ENCODE results near the gene MGAT3.

MGAT3 gene

GRCh38 chr22:39469326-39469680, 12.5 kb downstream of the MGAT3 start:
- no peak for DNase-seq (ENCODE audit: low read depth, low spot score)
- H3K27ac ChIP-seq, result no peak overlapping the region

- DNase-seq (ENCODE audit: low read depth, low spot score), result no peak
- H3K27ac ChIP-seq, result no peak overlapping the region
These were observed 13.1 kb downstream of the MGAT3 start for GRCh38 chr22:39469681-39470450.

GRCh38 chr22:39470451-39471291, 13.9 kb downstream of the MGAT3 start:
- no peak overlapping the region for H3K27ac ChIP-seq
- no peak for DNase-seq (ENCODE audit: low read depth, low spot score)

GRCh38 chr22:39471381-39472141, 14.7 kb downstream of the MGAT3 start:
- no peak overlapping the region for H3K27ac ChIP-seq
- no peak for DNase-seq (ENCODE audit: low read depth, low spot score)

GRCh38 chr22:39472570-39473556, 16.1 kb downstream of the MGAT3 start:
- DNase-seq (ENCODE audit: low read depth, low spot score), result no peak
- H3K27ac ChIP-seq, result no peak overlapping the region

- H3K27ac ChIP-seq, result no peak overlapping the region
- DNase-seq (ENCODE audit: low read depth, low spot score), result no peak
These were observed 17.0 kb downstream of the MGAT3 start for GRCh38 chr22:39473851-39474250.

GRCh38 chr22:39474351-39475111, 17.7 kb downstream of the MGAT3 start:
- no peak overlapping the region for H3K27ac ChIP-seq
- DNase-seq (ENCODE audit: low read depth, low spot score), result no peak

GRCh38 chr22:39475337-39475736, 18.5 kb downstream of the MGAT3 start:
- H3K27ac ChIP-seq, result no peak overlapping the region

GRCh38 chr22:39475902-39476301, 19.1 kb downstream of the MGAT3 start:
- no peak overlapping the region for H3K27ac ChIP-seq
- no peak for DNase-seq (ENCODE audit: low read depth, low spot score)

More at GRCh38 chr22:39475337-39475736, 18.5 kb downstream of the MGAT3 start:
- DNase-seq (ENCODE audit: low read depth, low spot score), result no peak

GRCh38 chr22:39476664-39477063, 19.9 kb downstream of the MGAT3 start:
- DNase-seq (ENCODE audit: low read depth, low spot score), result no peak

GRCh38 chr22:39477542-39477941, 20.7 kb downstream of the MGAT3 start:
- DNase-seq (ENCODE audit: low read depth, low spot score), result no peak
- H3K27ac ChIP-seq, result no peak overlapping the region

More at GRCh38 chr22:39476664-39477063, 19.9 kb downstream of the MGAT3 start:
- no peak overlapping the region for H3K27ac ChIP-seq

GRCh38 chr22:39478441-39478850, 21.6 kb downstream of the MGAT3 start:
- no peak overlapping the region for H3K27ac ChIP-seq
- no peak for DNase-seq (ENCODE audit: low read depth, low spot score)

GRCh38 chr22:39479254-39479653, 22.4 kb downstream of the MGAT3 start:
- H3K27ac ChIP-seq, result no peak overlapping the region
- no peak for DNase-seq (ENCODE audit: low read depth, low spot score)

GRCh38 chr22:39480557-39480956, 23.7 kb downstream of the MGAT3 start:
- no peak for DNase-seq (ENCODE audit: low read depth, low spot score)
- no peak overlapping the region for H3K27ac ChIP-seq

- DNase-seq (ENCODE audit: low read depth, low spot score), result no peak
These were observed 24.2 kb downstream of the MGAT3 start for GRCh38 chr22:39481054-39481453.

GRCh38 chr22:39481595-39481994, 24.8 kb downstream of the MGAT3 start:
- no peak overlapping the region for H3K27ac ChIP-seq
- DNase-seq (ENCODE audit: low read depth, low spot score), result no peak

More at GRCh38 chr22:39481054-39481453, 24.2 kb downstream of the MGAT3 start:
- no peak overlapping the region for H3K27ac ChIP-seq

- DNase-seq (ENCODE audit: low read depth, low spot score), result no peak
- no peak overlapping the region for H3K27ac ChIP-seq
These were observed 26.0 kb downstream of the MGAT3 start for GRCh38 chr22:39482768-39483167.

GRCh38 chr22:39486951-39487825, 30.4 kb downstream of the MGAT3 start:
- no peak overlapping the region for H3K27ac ChIP-seq
- no peak for DNase-seq (ENCODE audit: low read depth, low spot score)

All from epithelial cell of prostate (primary cell).